Muscle layer of duodenum (tissue), 2 donors: ENCODE data around the gene MUC21.
"Not testable (repeated sequence)": the region's sequence is repeated elsewhere in the genome, so short reads cannot be mapped to it uniquely, and the experiment has no call there.

Source experiments
- H3K27ac ChIP-seq: one replicate; pipeline ENCODE4 v1.7.0; 2013; ENCODE audit warnings: mild to moderate bottlenecking, low read length
- H3K27me3 ChIP-seq: one replicate; pipeline ENCODE4 v1.7.0; 2013; ENCODE audit warnings: low read depth, mild to moderate bottlenecking, control low read depth, low read length
- H3K36me3 ChIP-seq, 2 donors: one replicate each; pipeline ENCODE4 v1.7.0; 2013; ENCODE audit warnings: low read length in 2 of 2, control low read depth in 1 of 2, mild to moderate bottlenecking in 1 of 2; ENCODE audit not compliant: insufficient read depth in 2 of 2, control insufficient read depth in 1 of 2
- H3K4me1 ChIP-seq, 2 donors: one replicate each; pipeline ENCODE4 v1.7.0; 2013; ENCODE audit warnings: low read length in 2 of 2, mild to moderate bottlenecking in 2 of 2, control low read depth in 1 of 2, moderate library complexity in 1 of 2; ENCODE audit not compliant: insufficient read depth in 2 of 2, control insufficient read depth in 1 of 2
- H3K4me3 ChIP-seq, 2 donors: one replicate each; pipeline ENCODE4 v1.7.0; 2013; ENCODE audit warnings: low read length in 2 of 2, low read depth in 1 of 2, mild to moderate bottlenecking in 1 of 2
- H3K9me3 ChIP-seq, 2 donors: one replicate each; pipeline ENCODE4 v1.7.0; 2013; ENCODE audit warnings: low read length in 2 of 2, control low read depth in 1 of 2, mild to moderate bottlenecking in 1 of 2; ENCODE audit not compliant: control insufficient read depth in 1 of 2
- donor health status: healthy.

The MUC21 gene

DNA sequence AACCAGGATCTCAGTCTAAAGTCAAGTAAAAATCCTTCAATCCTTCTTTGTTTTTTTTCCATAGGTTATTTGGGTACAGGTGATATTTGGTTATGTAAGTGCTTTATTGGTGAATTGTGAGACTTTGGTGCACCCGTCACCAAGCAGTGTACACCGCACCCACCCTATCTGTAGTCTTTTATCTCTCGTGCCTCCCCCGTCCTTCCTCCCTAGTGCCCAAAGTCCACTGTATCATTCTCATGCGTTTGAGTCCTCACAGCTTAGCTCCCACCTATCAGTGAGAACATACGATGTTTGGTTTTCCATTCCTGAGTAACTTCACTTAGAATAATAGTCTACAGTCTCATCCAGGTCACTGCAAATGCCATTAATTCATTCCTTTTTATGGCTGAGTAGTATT, 27.6 kb downstream of the MUC21 start:
- H3K27ac ChIP-seq: no peak overlapping the region
- no peak overlapping the region for H3K4me3 ChIP-seq
- peaks cover 4 to 5% of the 10 kb centered on the region in 2 donors for H3K9me3 ChIP-seq
- H3K27me3 ChIP-seq: no peaks in the 10 kb centered on the region
- H3K36me3 ChIP-seq: no peaks in the 10 kb centered on the region
- no peaks in the 10 kb centered on the region for H3K4me1 ChIP-seq

DNA sequence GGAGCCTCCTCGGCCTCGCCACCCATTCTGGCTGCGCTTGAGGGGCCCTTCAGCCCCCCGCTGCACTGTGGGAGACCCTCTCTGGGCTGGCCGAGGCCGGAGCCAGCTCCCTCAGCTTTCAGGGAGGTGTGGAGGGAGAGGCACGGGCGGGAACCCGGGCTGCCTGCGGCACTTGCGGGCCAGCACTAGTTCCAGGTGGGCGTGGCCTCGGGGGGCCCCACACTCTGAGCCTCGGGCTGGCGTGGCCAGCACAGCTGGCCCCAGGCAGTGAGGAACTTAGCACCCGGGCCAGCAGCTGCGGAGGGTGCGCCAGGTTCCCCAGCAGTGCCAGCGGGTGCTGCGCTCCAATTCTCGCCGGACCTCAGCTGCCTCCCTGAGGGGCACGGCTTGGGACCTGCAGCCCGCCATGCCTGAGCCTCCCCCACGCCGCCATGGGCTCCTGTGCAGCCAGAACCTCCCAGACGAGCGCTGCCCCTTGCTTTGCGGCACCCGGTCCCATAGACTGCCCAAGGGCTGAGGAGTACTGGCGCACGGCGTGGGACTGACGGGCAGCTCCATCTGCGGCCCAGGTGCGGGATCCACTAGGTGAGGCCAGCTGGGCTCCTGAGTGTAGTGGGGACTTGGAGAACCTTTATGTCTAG, 33.3 kb downstream of the MUC21 start:
- Histone ChIP-seq H3K27me3 (no peaks in the 10 kb centered on the region), H3K27ac (no peak overlapping the region), H3K4me1 (no peaks in the 10 kb centered on the region), H3K9me3 (peaks cover 4 to 5% of the 10 kb centered on the region in 2 donors), H3K4me3 (no peak overlapping the region), H3K36me3 (no peaks in the 10 kb centered on the region)

DNA sequence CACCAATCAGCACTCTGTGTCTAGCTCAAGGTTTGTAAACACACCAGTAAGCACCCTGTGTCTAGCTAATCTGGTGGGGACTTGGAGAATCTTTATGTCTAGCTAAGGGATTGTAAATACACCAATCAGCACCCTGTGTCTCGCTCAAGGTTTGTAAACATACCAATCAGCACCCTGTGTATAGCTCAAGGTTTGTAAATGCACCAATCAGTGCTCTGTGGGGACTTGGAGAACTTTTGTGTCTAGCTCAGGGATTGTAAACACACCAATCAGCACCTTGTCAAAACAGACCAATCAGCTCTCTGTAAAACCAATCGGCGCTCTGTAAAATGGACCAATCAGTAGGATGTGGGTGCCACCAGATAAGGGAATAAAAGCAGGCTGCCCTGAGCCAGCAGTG, 33.9 kb downstream of the MUC21 start:
- not testable (repeated sequence) for H3K27me3 ChIP-seq, H3K36me3 ChIP-seq, H3K4me1 ChIP-seq, H3K27ac ChIP-seq, H3K4me3 ChIP-seq, H3K9me3 ChIP-seq

DNA sequence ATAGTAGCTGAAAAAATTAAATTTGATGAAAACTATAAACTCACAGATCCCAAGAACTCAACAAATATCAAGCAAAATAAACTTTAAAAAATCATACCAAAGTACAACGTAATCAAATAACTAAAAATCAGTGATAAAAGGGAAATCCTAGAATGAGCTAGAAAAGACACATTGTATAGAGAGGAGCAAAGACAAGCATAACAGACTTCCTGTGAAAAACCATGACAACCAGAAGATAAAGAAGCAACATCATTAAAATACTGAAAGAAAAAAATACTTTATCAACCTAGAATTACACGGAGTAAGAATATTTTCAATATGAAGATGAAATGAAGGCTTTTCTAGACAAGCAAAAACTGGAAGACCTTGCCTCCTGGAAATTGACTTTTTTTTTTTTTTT, 36.5 kb downstream of the MUC21 start:
- Histone ChIP-seq H3K9me3 (peaks cover under 1% of the 10 kb centered on the region in 2 donors), H3K36me3 (no peaks in the 10 kb centered on the region), H3K4me1 (no peaks in the 10 kb centered on the region), H3K4me3 (no peak overlapping the region), H3K27ac (no peak overlapping the region), H3K27me3 (no peaks in the 10 kb centered on the region)

DNA sequence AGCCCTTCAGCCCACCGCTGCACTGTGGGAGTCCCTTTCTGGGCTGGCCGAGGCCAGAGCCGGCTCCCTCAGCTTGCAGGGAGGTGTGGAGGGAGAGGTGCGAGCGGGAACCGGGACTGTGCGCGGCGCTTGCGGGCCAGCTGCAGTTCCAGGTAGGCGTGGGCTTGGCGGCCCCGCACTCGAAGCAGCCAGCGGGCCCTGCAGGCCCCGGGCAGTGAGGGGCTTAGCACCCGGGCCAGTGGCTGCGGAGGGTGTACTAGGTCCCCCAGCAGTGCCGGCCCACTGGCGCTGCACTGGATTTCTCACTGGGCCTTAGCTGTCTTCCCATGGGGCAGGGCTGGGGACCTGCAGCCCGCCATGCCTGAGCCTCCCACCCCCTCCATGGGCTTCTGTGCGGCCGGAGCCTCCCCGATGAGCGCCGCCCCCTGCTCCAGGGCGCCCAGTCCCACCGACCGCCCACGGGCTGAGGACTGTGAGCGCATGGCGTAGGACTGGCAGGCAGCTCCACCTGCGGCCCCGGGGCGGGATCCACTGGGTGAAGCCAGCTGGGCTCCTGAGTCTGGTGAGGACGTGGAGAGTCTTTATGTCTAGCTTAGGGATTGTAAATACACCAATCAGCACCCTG, 37.2 kb downstream of the MUC21 start:
- not testable (repeated sequence) for H3K4me3 ChIP-seq, H3K4me1 ChIP-seq, H3K27ac ChIP-seq, H3K27me3 ChIP-seq, H3K9me3 ChIP-seq, H3K36me3 ChIP-seq

DNA sequence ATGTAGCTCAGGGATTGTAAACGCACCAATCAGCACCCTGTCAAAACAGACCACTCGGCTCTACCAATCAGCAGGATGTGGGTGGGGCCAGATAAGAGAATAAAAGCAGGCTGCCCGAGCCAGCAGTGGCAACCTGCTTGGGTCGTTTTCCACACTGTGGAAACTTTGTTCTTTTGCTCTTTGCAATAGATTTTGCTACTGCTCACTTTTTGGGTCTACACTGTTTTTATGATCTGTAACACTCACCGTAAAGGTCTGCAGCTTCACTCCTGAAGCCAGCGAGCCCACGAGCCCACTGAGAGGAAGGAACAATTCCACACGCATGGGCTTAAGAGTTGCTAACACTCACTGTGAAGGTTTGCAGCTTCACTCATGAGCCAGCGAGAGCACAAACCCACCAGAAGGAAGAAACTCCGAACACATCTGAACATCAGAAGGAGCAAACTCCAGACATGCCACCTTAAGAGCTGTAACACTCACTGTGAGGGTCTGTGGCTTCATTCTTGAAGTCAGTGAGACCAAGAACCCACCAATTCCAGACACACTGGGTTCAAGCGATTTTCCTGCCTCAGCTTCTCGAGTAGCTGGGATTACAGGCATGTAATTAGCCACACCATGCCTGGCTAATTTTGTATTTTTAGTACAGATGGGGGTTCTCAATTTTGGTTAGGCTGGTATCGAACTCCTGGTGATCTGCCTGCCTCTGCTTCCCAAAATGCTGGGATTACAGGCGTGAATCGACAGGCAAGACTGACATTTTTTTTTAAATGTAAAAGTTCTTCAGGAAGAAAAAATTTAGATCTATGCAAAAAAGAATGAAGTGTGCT, 38.4 kb downstream of the MUC21 start:
- not testable (repeated sequence) for H3K27ac ChIP-seq, H3K9me3 ChIP-seq, H3K4me3 ChIP-seq, H3K4me1 ChIP-seq, H3K27me3 ChIP-seq, H3K36me3 ChIP-seq

DNA sequence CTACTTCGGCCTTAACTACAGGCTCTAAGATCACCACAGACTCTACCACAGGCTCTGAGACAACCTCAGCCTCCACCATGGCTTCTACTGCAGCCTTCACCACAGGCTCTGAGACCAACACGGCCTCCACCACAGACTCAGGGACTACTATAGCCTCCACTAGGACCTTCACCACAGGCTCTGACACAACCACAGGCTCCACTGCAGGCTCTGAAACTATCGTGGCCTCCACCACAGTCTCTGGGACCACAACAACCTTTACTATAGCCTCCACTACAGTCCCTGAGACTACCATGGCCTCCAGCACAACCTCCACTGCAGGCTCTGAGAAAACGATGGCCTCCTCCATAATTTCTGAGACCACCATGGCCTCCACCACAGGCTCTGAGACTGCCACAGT, 42.1 kb downstream of the MUC21 start:
- Histone ChIP-seq H3K36me3 (no peaks in the 10 kb centered on the region), H3K27me3 (no peaks in the 10 kb centered on the region), H3K27ac (no peak overlapping the region), H3K9me3 (no peaks in the 10 kb centered on the region), H3K4me1 (no peaks in the 10 kb centered on the region), H3K4me3 (no peak overlapping the region)

DNA sequence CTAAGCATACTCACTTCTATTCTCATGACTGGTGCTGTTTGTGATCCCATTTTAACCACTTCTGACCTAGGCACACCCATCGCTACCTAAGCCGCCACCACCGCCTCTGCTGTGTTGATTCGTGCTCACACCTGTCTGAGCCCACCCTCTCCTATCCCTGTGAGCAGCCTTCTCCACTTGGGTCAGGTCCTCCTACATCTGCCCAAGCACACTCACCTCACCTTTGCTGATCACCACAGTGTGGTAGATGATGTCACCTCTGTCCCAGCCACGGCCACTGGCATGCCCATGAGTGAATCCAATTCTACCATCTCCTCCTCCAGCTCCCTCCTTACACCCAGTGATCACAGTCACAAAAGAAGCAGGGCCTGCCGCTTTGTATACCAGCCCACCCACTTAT, 47.6 kb downstream of the MUC21 start:
- H3K36me3 ChIP-seq: no peaks in the 10 kb centered on the region
- H3K4me3 ChIP-seq: no peak overlapping the region
- H3K27me3 ChIP-seq: no peaks in the 10 kb centered on the region
- no peaks in the 10 kb centered on the region for H3K4me1 ChIP-seq
- no peaks in the 10 kb centered on the region for H3K9me3 ChIP-seq
- H3K27ac ChIP-seq: no peak overlapping the region

DNA sequence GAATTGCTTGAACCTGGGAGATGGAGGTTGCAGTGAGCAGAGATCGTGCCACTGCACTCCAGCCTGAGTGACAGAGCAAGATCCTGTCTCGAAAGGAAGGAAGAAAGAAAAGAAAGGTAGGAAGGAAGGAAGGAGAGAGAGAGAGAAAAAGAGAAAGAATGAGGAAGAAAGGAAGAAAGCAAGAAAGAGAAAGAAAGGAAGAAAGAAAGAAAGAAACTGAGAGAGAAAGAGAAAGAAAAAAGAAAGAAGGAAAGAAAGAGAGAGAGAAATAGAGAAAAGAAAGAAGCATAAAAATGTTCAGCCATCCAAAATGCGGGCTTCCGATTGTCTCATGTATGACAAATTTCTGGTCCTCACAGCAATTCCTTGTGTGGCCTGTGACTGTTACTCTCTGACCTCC, 49.6 kb downstream of the MUC21 start:
- Histone ChIP-seq H3K36me3 (no peaks in the 10 kb centered on the region), H3K9me3 (no peaks in the 10 kb centered on the region), H3K27me3 (no peaks in the 10 kb centered on the region), H3K27ac (no peak overlapping the region), H3K4me3 (no peak overlapping the region), H3K4me1 (no peaks in the 10 kb centered on the region)

DNA sequence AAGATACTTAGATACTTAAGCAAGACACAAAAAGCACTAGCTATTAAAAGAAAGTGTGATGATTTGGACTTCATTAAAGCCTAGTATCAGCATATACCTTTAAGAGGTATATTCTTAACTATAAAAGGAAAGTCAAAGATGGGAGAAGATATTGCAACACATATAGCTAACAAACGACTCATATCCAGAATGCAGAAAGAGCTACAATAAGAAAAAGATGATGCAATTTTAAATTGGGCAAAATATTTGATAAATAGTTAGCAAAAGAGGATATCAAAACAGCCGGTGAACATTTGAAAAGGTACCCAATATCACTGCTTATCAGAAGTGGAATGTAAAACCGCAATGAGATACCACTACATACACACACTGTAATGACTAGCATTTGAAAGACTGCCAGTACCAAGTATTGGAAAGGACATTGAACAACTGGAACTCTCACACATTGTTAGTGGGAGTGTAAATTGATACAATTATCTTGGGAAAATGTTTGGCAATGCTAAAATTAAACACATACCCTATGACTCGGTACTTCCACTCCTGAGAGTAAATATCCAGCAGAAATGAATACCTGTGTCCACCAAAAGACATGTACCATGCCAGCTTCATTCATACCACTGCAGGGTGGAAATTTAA, 52.5 kb downstream of the MUC21 start:
- H3K4me1 ChIP-seq: no peaks in the 10 kb centered on the region
- H3K4me3 ChIP-seq: no peak overlapping the region
- no peak overlapping the region for H3K27ac ChIP-seq
- H3K9me3 ChIP-seq: no peaks in the 10 kb centered on the region
- no peaks in the 10 kb centered on the region for H3K36me3 ChIP-seq
- H3K27me3 ChIP-seq: no peaks in the 10 kb centered on the region

DNA sequence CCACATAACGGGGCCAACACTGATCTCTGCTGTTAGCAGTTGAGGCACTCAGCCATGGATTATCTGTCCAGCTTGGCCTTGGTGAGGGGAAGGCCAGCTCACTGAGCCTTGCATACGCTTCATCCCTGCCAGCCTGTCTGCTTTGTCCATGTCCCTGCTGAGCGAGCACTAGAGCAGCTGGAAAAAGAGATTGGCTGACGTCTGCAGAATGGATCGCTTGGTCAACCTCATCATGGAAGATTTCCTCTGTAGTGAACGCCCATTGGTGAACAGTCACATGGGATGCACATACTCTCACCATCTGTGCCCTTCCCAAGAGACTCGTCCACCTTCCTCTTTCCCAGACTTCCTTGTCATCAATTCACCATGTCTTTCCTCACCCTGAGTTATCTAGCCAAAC, 53.7 kb downstream of the MUC21 start:
- H3K4me1 ChIP-seq: no peaks in the 10 kb centered on the region
- H3K36me3 ChIP-seq: no peaks in the 10 kb centered on the region
- no peaks in the 10 kb centered on the region for H3K27me3 ChIP-seq
- no peaks in the 10 kb centered on the region for H3K9me3 ChIP-seq
- H3K27ac ChIP-seq: no peak overlapping the region
- H3K4me3 ChIP-seq: no peak overlapping the region
